NCI-H2196 treated with DMSO at 0.1 percent for 48 hours (cell line): Measurements from ENCODE around the gene L3MBTL4.
"Not testable (repeated sequence)": the region's sequence is repeated elsewhere in the genome, so short reads cannot be mapped to it uniquely, and the experiment has no call there.

Experiments used
- DNase-seq: peaks from one replicate; lab custom pipeline; 2025; ENCODE audit not compliant: unreplicated experiment; lab: John Stamatoyannopoulos, UW

L3MBTL4 gene

DNA sequence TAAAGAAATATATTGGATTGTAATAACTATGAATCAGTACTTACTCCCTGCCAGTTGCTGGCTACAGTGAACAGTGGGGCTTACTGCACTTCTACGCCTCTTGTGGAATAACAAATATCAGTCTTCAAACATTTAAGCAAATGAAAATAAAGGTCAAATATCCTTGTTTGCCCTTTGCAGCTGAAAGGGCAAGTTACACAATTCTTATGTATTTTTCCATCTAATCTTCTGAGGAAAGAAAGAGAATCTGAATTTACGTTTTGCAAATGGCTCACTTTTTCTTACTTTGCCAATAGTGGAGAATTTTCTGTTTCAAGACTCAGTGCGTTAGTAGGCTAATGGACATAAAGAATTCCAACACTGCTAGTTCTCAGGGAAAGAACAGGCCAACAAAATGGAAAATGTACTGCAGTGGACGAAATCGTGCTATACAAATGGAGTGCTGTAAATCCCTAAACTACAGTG lies 362.2 kb downstream of the L3MBTL4 start:
- DNase-seq: no peak

DNA sequence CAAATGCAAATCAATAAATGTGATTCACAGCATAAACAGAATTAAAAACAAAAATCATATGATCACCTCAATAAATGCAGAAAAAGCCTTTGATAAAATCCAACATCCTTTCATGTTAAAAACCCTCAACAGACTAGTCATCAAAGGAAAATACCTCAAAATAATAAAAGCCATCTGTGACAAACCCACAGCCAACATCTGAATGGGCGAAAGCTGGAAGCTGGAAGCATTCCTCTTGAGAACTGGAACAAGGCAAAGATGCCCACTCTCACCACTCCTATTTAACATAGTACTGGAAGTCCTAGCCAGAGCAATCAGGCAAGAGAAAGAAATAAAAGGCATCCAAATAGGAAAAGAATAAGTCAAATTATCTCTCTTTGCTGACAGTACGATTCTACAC lies 367.1 kb downstream of the L3MBTL4 start:
- DNase-seq: not testable (repeated sequence)

DNA sequence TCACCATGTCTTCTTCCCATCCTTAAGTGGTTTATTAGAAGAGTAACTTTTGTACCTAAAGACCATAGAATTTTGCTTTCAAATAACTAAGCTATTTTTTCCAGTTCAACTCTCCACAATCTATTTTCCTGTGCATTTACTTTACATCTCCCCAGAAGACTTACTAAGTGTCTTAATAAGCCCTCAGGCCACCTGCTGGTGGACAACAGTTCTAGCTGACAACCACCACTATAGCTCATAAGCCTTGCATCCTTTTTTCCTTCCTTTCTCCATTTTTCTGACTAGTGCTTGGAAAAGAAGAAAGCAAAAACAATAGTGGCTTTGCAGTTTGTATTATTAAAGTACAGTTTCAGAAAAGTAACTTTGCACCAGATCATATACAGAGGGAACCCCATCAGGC lies 369.9 kb downstream of the L3MBTL4 start:
- no peak for DNase-seq

DNA sequence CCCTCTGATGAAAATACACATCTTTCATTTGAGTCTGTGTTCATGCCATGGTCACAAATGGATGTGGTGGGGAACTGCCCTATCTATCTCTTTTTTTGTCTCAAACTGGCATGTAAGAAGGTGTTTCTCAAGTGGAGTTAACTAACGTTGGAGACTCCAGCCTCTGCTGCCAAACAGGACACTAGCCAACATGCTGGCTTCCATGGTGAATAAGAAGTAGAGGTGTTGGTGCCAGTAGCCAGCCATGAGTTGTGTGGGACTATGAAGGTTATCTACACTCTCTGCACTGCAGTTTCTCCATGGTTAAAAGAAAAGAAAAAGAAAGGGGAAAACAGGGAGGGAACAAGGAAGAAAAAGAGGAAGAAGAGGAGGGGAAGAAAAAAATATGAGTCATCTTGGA lies 370.4 kb downstream of the L3MBTL4 start:
- DNase-seq: no peak

DNA sequence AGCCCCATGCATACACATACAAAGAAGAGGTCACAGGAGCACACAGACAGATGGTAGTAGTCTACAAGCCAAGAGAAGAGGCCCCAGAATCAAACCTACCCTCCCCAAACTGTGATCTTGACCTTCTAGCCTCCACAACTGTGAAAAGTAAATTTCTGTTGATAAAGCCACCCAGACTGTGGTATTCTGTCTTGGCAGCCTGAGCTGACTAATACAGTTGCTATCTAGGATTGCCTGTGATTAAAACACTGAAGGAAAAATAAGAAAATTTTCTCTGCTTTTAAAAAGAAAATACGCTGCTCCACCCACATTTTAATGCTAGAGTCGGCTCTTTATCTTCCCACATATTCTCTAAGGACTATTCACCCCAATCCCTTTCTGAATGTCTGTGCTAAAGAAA lies 375.7 kb downstream of the L3MBTL4 start:
- DNase-seq: no peak

DNA sequence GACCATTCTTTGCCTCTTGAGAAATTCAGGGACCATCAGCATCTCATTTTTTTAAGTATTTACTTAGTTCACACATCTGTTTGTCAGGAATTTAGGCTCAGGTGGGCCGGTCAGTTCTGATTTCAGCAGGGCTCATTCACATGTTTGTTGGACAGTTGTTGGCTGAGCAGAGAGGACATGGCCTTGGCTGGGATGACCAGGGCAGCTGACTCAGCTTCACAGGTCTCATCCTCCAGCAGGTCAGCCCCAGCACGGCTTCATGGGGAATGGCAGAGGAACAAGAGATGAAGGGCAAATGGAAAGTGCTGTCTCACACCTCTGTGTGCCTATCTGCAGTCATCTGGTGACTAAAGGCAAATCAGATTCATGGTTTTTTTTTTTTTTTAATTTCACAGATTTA lies 383.3 kb downstream of the L3MBTL4 start:
- DNase-seq: no peak

DNA sequence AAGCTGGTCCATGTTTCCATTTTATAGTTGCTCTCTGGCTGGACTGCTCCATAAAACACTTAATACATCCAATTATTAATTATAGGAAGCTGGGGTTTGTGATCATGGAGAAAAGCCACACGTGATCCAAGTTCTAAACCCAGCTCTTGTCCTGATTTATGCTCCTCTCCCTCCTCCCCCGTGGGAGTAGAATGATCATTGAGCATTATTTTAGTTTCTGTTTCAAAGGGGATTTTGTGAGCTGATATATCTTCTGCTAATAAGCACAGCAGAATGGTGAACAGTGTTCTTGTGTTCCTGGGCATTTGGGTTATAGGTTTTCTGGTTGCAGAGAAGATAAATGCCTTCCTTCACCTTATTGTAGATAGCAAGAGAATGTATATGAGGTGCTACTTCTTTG lies 383.7 kb downstream of the L3MBTL4 start:
- DNase-seq: no peak

DNA sequence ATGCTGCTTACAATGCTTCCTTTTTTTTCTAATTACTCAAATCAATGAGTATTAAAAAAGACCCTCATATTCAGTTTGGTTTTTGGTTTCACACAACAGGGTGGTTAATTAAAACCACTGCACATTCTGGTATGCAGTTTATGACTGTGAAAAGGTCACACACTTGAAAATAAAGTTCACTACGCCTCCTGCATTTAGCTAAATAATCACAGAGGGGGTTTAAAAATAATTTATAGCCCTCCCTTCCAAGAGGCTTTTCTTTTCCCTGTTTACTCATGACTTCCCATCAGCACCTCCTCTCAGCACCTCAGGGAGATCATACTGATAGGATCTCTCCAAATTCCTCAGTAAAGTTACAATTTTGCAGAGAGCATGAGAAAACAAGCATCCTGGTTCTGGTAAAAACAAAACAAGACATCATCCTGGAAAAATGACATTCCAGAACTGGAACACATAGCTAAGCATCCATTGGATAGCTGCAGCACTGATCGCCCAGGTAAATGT lies 389.9 kb downstream of the L3MBTL4 start:
- no peak for DNase-seq

DNA sequence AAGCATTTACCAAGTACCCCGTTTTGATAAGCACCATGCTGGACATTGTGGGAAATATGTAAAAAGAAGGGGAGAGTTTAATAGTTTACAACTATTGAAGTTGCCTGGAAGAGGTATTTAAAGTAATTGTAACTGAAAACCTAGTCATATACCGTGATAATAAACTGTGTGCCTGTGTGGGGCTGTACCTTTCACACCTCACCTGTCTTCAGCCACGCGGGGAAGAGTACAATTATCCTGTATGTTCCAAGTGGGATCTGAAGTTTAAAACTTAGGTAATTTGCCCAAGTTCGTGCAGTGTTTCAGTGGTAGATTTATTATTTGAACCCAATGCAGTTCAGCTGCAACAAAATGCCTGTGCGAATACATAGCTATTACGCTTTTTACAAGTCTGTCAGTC lies 391.2 kb downstream of the L3MBTL4 start:
- DNase-seq: no peak

DNA sequence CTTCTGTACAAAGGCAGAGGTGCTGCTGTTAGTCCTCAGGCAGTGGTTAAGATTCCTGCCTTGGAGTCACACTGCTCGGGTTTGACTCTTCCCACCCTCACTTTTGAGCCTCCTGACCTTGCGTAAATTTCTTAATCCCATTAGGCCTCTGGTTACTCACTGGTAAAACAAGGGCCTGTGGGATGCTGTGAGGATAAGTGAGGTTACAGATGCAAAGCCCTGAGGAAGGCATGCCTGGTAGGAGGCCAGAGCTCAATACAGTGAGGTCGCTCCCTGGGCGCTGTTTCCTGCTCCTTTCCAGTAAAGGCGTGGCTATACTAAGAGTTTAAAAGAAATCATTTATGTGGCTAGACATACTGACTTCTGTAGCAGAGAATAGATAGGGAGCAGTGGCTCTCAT lies 391.9 kb downstream of the L3MBTL4 start:
- DNase-seq: no peak

DNA sequence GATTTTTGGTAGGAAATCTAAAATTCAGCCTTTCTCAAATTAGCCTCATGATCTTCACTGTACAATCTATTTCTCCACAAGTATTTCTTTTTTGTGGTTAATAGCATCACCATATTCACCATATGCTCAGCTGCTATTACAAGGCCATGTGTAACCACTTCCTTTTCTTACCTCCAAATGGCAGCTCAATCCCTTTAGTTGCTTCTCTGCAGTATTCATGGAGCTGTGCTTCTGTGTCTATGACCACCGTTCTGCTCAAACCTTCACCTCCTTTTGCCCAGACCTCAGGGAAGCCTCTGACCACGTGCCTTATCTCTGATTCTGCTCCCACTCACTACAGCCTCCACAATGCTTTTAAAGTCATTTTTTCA lies 392.7 kb downstream of the L3MBTL4 start:
- no peak for DNase-seq

DNA sequence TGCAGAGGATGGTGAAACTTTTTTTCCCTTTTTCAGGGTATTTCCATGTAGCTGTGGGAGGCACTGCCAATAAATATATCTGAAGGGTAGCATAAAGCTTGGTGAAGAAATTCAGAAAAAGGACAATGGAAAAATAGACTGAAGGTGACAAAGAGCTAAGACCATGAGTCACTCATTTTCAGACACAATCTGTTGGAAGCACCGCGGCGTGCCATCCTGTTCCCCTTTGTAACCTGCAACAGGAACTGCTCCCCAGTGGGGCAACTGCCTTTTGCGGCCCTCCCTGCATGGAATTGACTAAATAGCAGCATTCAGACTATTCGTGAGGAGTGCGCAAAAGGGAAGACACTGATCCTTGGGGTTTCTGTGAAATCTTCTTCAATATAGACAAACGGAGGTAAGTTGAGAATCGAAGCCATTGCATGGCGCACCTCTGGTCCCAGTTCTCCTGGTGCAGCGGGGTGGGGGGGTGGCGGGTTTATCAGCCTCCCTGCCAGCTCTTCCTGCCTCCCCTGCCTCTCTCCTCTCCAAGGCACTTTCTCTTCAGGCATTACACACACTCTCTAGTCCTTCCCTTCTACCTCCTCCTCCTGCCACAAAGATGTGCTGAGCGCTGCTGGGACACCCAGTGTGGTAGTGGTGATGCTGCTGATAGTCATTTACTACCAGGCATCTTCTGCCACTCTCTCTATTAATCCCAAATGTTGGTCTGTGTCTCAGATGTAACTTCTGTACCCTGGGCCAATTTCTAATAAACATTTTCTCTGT lies 393.2 kb downstream of the L3MBTL4 start:
- DNase-seq: no peak

DNA sequence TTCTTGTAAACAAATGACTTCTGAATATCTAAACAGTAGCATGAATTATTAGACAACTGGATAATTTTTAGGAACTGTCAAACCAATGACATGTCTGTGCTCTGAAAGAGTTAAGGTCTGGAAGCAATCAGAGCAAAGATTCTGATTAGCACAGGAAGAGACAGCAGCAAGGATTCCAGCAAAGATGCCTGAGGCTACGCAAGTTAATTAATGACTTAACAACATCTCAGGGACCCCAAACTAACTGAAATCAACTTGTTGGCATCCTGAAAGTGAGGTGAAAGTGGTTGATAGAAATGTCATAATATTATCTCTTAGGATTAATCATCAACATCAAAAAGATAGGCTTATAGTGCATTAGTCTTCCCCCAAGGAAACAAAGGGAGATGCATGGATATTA lies 396.0 kb downstream of the L3MBTL4 start:
- no peak for DNase-seq

DNA sequence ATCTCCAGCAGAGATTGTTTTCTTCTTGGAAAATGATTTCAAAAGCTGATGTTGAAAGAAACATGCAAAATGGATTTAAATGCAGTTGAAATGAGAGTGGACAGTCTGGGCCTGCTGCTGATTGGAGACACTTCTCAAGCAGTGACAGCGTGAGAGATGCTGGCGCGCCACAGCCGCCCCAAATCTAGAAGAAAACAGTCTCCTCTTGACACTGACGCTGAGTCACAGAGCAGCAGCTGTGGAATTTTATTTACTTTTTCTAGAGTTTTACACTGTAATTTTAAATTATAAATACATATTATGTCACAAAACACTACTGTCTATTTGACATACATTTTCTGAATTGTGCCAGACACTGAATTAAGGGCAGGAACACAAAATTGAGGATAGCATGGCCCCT lies 397.5 kb downstream of the L3MBTL4 start:
- DNase-seq: no peak

DNA sequence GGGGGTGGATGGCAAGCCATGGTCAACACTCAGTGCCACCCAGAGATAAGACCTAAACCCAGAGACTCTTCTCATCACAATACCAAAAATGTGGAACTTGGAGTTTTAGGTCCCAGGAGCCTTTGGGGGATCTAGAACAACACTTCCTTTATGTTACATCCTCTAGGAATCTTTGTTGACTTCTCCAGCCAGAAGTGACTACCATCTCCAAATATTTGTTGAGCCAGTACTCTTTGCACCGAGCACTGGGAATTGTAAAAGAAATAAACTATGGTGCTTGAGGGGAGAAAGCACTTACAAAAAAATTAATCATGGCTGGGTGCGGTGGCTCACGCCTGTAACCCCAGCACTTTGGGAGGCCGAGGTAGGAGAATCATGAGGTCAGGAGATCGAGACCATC lies 399.3 kb downstream of the L3MBTL4 start:
- DNase-seq: no peak

DNA sequence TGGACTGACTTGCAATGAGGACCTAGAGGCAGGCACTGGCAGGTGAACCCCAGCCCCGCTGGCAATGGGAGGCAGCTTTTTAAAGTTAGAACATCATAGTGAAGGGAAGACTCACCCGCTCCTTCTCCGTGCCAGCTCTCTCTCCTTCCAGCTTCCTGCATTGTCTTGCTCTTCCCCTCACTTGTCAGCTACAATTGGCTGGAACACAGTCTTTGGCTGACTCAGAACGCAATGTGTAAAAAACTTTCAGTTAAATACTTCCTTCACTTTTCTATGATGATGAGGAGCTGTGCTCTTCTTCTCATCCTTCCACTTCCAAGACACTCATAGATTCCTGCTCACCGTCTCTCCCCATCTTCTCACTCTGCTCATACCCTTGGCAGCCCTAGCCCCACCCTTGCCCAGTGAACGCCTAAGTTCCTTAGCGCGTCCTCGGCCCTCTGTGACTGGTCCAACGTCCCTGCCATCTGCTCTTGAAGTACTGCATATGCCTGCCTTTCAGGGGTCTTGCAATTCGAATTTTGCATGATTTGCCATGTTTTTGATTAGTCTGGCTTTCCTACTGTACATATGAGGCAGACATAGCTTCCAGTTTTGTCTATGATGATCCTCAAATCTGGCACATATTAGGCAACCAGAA lies 401.4 kb downstream of the L3MBTL4 start:
- no peak for DNase-seq

DNA sequence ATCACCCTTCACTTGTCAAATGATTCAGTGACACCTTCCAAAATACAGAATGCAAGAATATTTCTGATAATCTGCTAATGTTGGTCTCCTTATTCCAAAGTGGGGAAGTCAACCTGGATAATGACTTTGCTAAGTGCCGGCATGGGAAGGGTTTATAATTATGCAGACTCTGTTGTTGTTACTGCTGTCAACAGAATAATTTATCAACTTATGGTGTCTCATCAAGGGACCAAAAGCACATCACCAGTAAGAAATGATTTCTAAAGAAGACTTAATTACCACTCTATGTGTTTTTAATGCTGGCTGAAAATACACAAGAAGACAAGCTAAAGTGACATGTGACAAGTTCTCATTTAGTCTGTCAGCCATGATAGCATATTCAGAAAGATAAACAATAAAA lies 403.8 kb downstream of the L3MBTL4 start:
- no peak for DNase-seq

DNA sequence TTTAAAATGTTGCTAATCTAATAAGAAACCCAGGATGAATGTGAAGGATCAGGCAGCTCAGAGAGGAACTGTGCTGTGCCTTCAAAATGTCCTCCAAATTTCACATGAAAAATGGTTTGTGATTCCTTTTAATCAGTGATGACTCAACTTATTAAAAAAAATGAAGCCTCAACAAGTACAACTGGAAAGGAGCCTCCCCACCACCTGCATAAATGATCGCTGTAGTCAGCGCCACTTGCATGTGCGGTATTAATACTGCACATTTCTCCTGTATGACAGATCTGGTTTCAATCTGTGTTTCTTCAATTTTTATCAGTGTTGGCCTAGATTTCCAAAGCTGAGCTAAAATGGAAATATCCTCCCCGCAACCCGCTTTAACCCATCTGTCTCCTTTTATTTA lies 404.4 kb downstream of the L3MBTL4 start:
- no peak for DNase-seq

DNA sequence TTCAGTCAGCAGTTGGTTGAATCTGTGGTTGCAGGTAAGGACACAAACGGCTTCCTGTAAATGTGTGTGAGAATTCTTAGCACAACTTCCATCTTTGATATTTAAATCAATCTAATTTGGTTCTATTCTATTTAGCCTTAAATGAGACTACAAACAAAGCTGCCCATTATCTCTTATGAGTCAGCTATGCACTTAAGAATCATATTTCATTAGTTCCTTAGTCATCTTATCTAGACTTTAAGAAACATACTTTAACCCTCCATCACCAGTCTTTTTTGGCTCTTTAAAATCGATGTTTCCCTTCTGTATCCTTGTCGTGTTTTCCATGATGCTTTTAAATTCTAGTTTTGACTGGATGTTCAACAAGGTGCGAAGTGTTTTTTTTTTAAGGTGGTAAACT lies 405.0 kb downstream of the L3MBTL4 start:
- DNase-seq: no peak

DNA sequence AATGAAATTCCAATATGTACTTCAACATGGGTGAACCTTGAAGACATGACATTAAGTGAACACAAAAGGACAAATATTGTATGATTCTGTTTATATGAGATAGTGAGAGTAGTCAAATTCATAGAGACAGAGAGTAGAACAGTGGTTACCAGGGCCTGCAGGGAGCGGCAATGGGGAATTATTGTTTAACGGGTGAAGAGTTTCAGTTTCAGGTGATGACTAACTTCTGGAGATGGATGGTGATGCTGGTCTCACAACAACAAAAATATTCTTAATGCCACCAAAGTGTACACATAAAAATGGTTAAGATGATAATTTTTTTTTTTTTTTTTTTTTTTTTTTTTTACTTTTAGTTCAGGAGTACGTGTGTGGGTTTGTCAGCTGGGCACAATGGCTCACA lies 410.0 kb downstream of the L3MBTL4 start:
- no peak for DNase-seq

DNA sequence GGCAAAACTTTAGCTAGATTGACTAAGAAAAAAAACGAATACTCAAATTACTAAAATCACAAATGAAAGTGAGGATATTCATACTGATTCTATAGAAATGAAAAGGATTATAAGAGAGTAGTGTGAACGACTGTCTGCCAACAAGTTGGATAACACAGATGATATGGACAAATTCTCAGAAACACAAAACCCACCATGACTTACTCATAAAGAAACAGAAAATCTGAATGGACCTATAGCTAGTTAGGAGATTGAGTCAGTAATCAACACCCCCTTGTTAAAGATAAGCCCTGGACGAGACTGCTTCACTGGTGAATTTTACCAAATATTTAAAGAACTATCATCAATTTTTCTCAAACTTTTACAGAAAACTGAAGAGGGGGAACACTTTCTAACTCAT lies 410.6 kb downstream of the L3MBTL4 start:
- no peak for DNase-seq

DNA sequence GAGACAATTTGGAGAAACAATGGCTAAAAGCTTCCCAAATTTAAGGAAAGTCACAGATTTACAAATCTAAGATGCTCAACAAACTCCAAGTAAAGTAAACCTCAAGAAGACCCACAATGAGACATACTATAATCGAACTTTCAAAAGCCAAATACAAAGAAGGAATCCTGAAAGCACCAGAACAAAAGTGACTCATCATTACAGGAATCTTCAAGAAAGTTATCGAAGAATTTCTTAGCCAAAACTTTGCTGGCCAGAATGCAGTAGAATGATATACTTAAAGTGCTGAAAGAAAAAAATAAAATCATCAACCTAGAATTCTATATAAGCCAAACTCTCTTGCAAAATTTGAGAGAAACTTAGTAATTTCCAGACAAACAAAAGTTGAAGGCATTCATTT lies 412.8 kb downstream of the L3MBTL4 start:
- no peak for DNase-seq

DNA sequence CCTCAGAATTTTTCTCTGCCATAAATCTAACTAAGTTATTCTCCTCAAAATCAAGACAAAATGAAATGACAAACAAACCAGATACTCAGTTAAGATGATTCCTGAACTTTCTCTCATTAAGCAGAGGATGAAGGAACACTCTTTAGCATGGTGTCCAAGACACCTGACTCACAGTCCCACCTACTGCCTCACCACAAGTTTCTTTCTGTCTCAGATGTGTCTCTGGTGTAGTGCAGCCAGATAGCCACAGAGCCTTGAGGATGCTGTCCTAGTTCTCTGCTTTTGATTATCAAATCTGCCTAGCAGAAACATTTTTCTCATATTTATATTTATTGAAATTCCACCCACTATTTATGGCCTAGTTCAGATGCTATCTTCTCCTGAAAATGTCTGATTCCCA lies 415.8 kb downstream of the L3MBTL4 start:
- no peak for DNase-seq
